ENCODE results near the gene CAMSAP1.

The CAMSAP1 gene

GRCh38 chr9:135809166-135809565, 98.2 kb downstream of the CAMSAP1 start:
- DNase-seq, result no peak

DNA sequence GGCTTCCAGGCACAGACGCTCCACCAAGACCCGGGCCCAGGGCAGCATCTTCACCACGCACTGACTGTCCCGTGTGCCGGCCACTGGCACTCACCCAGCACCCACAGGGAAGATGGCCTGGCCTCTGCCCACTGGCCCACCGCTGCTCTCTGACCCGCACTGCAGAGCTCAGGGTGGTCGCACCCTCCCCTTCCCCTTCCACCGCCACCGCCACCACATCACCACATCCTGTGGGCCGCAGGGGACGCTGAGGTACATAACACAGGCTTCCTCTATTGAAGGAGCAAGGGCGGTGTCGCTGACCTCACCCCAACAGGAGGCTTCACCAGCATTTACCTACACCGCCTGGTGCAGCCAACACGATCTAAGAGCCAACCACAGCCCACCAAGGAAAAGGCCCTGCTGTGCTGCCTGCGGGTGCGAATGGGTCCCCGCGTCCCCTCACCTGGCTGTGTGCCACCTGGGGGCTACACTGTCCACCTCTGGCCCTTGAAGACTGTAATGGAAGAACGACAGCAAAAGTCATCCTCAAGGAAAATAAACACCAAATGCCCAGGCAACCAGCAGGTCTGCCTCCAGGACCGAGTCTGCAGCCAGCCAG, 101.8 kb downstream of the CAMSAP1 start:
- peak in 1 of 5 donors; percentile 7 for DNase-seq

GRCh38 chr9:135804581-135805421, 102.5 kb downstream of the CAMSAP1 start:
- no peak for DNase-seq

DNA sequence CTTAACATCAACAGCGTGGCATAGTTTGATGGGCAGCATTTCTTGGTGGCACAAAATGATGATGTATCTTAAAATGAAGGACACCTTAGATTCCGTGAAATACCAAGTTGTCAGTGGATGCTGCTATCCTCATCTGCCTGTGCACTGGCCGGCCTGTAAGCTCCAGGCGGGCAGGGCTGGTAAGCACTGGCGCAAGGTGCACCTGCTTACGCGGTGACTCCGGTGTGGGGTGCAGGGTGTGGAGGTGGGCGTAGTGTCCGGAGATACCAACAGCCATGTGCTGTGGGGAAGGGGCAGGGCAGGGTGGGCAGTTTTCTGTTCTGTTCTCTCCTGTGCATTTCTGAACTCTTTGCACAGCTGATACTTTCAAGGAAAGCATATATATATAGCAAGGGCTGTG, 103.9 kb downstream of the CAMSAP1 start:
- DNase-seq, result peak in 1 of 5 donors; percentile 6

DNA sequence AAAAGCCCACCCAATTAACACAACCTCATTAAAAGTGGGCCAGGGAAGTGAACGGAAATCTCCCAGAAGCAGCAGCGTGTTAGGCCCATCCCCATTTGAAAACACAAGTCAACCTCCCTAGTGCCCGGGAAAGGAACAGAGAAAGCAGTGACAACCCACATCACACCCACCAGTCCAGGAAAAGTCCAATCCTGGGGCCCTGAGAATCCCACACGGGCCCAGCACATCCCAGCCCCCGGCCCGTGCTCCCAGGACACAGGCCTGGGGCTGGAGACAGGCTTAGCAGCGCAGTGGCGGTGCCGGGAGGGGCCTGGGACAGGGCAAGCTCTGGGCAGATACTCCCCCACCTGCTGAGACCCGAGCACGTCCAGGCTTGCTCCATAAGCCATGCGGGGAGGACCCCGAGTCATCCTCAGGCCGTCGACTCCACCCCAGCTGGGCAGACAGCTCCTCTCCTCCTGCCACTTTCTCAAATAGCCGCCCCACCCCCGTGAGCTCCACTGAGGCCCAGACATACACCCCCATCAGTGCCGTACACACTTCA, 104.4 kb downstream of the CAMSAP1 start:
- no peak for DNase-seq

GRCh38 chr9:135801070-135801469, 106.3 kb downstream of the CAMSAP1 start:
- no peak for DNase-seq

GRCh38 chr9:135799261-135799660, 108.1 kb downstream of the CAMSAP1 start:
- no peak for DNase-seq

GRCh38 chr9:135798263-135798585, 109.1 kb downstream of the CAMSAP1 start:
- DNase-seq, result no peak

- peak in 1 of 5 donors; percentile 13 for DNase-seq
Observed at GRCh38 chr9:135797507-135798262, 109.7 kb downstream of the CAMSAP1 start.

GRCh38 chr9:135796784-135797485, 110.4 kb downstream of the CAMSAP1 start:
- DNase-seq, result no peak

DNA sequence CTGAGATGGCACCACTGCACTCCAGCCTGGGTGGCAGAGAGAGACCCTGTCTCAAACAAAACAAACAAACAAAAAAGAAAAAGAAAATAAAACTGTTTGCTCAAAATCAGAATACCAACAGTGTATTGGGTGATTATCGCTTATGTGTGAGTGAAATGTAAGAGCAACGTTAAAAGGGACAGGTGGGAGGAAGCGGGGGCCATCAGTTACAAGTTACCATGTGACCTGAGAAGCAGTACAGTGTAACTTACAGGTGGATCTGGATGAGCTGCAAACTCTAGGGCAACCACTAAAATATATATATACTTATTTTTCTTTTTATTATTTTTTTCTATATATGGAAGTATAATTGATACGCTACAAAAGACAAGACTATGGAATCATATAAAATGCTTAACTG, 112.0 kb downstream of the CAMSAP1 start:
- DNase-seq, result no peak

- DNase-seq, result no peak
Observed at GRCh38 chr9:135794361-135794885, 112.9 kb downstream of the CAMSAP1 start.

GRCh38 chr9:135794057-135794335, 113.3 kb downstream of the CAMSAP1 start:
- no peak for DNase-seq

DNA sequence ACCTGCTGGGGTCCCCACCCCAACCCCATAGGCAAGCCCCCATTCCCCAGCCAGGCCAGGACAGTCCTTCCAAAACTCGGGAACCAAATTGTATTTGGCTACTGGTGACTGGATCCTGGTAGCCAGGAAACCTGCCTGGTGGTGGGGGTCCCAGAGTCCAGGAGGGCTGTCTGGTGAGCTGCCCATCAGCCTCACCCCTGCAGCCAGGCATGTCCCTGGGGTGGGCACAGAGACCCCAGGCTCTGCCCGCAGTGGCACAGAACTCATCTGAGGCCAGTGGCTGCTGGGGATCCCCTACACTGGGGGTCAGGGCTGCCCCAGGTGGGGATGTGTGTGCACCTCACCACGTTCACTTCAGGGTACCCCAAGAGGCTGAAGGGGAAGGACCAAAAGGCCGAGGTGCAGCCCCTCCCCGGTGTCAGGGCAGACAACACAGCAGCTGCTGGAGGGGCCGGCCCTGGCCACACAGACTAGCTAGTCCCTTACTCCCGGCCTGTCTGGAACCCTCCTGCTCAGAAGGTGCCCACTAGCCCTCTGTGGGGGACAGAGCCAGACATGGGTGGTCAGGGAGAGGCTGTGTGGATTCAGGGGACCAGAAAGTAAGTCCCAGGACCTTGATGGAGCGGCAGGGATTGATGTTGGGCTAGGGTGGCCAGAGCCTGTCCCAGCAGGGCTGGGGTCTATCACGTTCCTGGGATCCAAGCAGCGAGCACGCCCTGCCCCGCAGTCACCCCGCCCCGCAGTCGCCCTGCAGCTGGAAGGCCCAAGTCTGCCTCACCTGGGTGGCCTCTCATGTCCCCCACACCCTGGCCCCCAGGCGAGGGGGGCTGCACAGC, 113.9 kb downstream of the CAMSAP1 start:
- no peak for DNase-seq

- DNase-seq, result no peak
Observed at GRCh38 chr9:135792268-135793128, 114.8 kb downstream of the CAMSAP1 start.

DNA sequence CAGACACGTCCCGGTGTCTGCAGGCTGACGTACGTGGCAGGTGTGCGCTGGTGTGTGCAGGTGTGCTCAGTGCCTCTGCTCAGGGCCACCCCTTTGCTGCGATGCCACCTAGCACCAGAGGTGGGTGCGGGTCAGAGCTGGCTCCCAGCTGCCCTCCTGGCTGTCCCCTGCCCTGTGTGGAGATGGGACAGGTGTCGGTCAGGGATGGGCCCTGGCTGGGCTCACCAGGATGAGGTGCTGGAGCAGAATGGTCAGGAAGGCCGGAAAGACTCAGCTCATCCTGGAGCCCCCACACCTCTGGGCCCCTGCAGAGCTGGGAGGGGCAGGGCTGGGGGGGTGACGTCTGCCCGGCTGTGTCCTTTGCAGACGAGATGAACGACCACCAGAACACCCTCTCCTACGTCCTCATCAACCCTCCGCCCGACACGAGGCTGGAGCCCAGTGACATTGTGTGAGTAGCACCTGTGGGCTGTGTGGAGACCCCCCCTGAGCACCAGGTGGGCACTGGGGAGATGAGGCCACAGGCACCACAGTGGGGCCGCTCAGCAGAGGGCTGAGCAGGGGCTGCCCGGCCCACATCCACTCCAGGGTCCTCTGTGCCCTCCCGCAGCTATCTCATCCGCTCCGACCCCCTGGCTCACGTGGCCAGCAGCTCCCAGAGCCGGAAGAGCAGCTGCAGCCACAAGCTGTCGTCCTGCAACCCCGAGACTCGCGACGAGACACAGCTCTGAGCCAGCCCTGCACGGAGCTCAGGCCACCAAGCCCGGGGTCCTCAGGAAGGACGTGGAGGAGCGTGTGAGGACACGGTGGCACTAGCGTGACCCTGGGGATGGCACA, 115.7 kb downstream of the CAMSAP1 start:
- no peak for DNase-seq

DNA sequence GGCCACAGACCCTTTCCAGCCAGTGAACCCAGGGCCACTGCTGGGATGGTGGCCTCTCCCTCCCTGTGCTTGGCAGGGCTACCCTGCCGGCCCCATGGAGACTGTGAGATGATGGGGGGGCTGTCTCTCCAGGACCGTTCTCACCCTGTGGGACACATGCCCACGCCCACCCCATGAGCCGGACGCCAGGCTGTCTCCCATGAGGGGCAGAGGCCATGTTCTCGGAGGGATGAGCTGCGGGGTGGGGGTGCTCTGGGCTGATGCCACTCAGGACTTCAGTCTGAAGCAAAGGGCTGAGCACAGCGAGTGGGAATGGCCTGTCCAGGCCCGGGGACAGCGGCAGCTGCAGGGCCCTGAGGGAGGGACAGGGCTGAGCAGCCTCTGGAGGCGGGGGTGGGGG, 116.5 kb downstream of the CAMSAP1 start:
- DNase-seq, result no peak

DNA sequence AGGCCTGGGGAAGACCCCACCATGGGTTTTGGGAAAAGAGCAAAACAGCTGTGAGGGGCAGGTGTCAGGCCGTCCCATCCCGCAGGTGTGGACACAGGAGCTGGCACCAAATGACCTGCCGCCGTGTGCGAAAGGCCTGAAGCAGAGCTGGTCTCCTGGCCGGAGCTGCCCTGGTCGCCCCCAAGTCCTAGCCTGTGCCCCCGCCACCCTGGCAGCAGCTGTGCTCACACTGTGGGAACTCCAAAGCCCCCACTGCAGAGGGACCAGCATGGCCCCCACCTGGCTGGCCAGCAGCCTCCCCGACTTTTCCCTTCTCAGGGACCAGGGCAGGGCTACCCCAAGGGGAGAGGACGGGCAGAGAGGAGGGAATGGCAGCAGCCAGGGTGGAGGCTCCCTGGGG, 117.0 kb downstream of the CAMSAP1 start:
- no peak for DNase-seq

- no peak for DNase-seq
Observed at GRCh38 chr9:135789838-135790291, 117.5 kb downstream of the CAMSAP1 start.
